Fibroblast of upper back skin (primary cell): ENCODE measurements around the gene GAGE10.
"Not testable (repeated sequence)": the region's sequence is repeated elsewhere in the genome, so short reads cannot be mapped to it uniquely, and the experiment has no call there.

Source experiments
- DNase-seq: peaks from one replicate; pipeline ENCODE4 v3.0.0-alpha.2; 2013

Gene GAGE10

DNA sequence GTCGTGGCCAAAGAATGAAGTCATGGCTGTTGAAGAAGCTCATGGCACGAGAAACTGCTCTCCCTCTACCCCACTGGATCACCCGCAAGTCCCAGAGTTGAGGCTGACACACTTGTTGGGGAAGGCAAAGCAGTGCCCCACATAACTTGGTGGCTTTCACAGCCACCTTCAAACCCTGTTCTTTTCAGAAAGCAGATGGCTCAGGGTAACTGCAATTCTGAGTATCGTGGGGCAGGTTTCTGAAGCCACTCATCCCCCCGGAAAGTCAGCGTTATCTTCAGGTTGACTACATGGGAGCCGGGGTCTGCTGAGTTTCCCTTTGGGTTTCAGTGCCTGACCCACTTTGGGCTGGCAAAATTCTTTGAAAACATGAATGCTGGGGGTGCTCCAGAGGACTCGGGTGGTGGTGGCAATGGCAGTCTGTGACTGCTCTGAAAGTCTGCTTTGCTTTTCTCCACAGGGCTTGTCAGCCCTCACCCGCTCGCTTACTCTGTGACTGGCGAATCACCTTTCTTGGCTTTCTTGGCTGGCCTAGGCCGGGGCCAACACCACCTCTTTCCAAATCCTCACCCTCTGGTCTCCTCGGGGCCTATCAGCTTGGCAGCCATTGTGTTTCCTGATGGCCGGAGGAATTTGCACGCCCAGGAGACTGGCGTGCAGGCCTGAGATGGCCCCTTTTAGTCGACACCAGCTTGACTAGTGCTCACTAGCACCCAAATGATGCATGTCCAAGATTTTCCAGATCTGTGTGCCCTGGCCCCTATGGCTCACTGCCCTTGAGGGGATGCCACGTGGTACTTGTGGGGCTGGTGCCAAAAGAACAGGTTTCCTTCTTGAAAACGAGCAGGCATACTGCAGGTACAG lies 26.5 kb upstream of the GAGE10 start:
- DNase-seq, result no peak

DNA sequence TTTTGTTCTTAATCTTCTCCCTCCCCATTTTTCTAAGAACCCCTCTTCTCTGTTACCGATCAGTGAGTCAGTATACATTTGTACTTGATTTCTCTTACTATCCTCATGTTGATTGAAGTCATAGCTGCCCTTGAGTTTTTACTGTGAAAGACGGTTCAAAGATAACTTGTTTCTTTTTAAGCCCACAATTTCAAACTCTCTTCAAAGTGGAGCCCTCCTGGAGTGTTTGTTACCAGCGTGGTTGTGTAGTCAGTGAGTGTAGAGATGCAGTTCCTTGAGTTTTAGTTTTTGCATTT lies 26.0 kb upstream of the GAGE10 start:
- DNase-seq, result no peak

DNA sequence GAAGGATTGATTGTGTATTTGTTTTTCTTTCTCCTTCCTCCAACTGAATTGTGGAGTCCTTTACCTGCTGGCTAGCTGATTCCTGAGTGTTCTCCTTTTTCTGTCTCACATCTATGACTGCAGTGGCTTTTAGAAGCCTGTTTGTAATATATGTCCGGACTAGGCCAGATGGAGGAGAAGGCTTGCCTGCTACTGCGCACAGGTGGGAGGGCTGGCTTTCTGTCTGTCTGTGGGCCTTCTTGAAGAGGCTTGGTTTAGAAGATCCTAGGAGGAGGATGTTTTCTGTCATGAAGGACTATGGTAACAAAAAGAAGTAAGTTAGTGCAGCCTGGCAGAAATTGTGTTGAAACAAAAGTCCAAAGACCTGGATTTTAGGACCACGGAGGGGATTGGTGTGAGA lies 25.4 kb upstream of the GAGE10 start:
- no peak for DNase-seq

DNA sequence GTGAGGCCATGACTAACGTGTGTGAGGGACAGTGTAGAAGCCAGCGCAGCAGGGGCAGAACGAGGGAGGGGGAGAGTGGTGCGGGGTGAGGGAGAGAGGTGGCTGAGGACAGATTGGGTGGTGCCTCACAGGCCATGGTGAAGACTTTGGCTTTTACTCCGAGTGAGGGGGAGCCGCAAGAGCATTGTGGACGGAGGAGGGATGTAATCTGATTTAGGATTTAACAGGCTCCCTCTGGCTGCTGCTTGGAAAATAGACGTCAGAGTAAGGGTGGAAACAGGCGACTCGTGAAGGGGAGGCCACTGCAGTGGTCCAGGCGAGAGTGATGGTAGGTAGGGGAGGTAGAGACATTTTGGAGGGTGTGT lies 20.8 kb upstream of the GAGE10 start:
- peak; percentile 43 for DNase-seq

GRCh38 chrX:49284212-49284611 lies 19.2 kb upstream of the GAGE10 start:
- no peak for DNase-seq

GRCh38 chrX:49286136-49286535 lies 17.3 kb upstream of the GAGE10 start:
- no peak for DNase-seq

DNA sequence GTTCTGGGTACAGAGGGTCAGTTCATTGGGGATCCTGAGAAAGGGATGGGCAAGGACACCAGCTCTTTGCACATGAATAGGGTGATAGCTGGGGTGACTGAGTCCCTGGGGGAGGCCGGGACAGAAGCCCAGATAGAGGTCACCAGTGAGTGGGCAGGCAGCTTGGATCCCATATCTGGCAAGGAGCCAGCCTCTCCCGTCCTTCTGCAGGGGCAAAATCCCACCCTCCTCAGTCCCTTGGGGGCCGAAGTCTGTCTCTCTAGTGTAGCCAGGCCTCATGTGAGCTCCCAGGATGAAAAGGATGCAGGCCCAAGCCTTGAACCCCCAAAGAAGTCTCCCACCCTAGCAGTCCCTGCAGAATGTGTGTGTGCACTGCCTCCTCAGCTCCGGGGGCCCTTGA lies 16.9 kb upstream of the GAGE10 start:
- no peak for DNase-seq

GRCh38 chrX:49287665-49288064 lies 15.8 kb upstream of the GAGE10 start:
- no peak for DNase-seq

GRCh38 chrX:49290215-49290614 lies 13.2 kb upstream of the GAGE10 start:
- no peak for DNase-seq

DNA sequence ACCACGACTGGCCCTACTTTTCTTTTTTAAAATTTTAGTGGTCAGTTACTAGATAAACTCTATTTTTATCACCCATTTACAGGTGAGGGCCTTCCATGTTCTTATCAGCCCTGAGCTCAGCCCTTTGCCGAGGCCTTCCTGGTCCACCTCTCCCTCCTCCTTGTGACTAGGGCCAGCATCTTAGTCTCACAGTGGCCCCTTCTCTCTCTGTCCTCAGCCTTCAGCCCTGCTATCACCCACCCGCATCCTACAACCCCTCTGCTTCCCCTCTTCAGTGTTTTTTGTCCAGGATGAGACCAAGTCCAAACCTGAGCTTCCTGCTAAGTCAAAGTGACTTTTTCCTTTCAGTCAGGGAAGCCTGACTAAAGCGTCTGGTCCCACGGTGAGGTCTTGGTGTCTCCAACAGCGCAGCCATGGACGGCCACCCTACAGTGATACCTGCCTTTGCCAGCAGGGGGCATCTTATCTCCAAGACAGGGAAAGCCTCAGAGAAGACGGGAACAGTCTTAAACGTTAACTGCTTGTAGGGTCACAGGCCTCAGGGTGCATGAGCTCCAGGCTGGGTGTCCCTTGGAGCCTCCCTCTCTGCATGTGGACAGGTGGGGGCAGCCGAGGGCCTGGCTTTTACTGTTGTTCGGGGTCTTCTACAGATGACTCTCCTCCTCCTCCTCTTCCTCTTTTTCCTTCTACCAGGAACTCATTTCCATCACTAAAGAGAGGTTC lies 11.7 kb upstream of the GAGE10 start:
- DNase-seq, result peak; percentile 31

GRCh38 chrX:49292400-49293362 lies 10.8 kb upstream of the GAGE10 start:
- no peak for DNase-seq

DNA sequence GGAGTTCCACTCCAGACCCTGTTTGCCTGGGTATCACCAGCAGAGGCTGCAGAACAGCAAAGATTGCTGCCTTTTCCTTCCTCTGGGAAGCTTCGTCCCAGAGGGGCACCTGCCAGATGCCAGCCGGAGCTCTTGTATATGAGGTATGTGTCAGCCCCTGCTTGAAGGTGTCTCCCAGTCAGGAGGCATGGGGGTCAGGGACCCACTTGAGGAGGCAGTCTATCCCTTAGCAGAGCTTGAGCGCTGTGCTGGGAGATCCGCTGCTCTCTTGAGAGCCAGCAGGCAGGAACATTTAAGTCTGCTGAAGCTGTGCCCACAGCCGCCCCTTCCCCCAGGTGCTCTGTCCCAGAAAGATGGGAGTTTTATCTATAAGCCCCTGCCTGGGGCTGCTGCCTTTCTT lies 4.2 kb upstream of the GAGE10 start:
- DNase-seq, result not testable (repeated sequence)

DNA sequence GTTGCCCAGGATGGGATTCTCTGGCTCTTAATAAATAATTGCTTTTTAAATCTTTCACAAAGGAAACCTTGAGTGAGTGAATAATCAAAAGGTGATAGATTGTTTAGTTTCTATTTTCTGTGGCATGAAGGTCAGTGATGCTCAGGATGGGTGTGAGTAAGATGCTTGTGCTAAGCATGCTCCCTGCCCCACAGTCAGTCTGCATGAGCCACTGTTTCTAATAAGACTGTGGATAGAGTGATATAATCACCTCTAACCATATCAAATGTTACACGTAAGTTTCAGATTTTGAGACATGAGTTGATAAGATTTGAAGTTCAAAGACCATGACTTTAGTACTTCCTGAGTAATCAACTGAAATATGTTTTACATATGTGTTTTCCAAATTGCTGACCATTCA lies 2.7 kb upstream of the GAGE10 start:
- DNase-seq, result no peak

GRCh38 chrX:49307775-49308174 lies 4.3 kb downstream of the GAGE10 start:
- not testable (repeated sequence) for DNase-seq

- DNase-seq, result no peak
Observed at GRCh38 chrX:49308604-49309269, 5.3 kb downstream of the GAGE10 start.

DNA sequence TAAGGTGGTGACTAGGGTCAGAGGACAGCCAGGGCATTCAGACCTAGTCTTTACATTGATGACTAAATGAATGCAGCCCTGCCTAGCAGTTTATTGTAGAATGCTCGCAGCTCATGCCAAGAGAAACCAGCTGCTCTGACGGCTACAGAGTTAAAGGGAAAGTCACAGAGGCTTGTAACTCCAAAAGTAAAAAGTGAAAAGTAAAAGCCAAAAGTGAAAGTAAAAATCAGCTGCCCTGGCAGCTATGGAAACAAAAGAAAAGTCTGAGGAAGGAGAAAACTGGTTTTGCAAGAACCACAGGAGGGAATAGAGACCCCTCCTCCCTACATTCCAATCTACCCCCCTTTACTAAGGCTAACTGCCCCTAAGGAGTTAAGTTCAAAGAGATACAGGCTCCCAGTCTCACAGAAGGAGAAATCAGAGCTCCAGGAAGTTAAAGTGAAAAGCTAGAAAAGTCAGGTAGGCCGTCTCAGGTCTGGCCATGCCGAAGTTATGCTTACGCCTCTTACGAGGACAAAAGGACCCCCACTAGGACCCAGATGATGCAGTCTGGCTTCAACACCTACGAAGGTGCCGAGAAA lies 6.0 kb downstream of the GAGE10 start:
- peak; percentile 31 for DNase-seq

DNA sequence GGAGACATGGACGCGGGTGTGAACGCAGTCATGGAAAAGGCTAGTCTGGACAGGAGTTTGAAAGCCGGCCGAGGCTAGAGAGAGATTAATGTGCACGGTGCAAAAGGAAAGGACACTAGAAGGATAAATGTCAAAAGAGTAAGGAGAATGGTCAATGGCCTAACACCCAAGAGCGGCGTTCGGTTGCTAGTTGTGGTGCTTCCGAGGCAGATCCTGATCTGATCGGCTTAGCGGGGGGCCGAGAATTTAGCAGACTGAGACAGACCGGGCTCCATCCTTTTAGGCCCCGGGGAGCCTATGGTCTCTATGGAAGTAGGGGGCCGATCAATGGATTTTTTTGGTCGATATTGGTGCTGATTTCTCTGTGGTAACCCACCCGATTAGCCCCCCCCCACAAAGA lies 6.9 kb downstream of the GAGE10 start:
- no peak for DNase-seq

GRCh38 chrX:49312176-49312575 lies 8.7 kb downstream of the GAGE10 start:
- DNase-seq, result no peak

GRCh38 chrX:49316085-49316484 lies 12.6 kb downstream of the GAGE10 start:
- no peak for DNase-seq

DNA sequence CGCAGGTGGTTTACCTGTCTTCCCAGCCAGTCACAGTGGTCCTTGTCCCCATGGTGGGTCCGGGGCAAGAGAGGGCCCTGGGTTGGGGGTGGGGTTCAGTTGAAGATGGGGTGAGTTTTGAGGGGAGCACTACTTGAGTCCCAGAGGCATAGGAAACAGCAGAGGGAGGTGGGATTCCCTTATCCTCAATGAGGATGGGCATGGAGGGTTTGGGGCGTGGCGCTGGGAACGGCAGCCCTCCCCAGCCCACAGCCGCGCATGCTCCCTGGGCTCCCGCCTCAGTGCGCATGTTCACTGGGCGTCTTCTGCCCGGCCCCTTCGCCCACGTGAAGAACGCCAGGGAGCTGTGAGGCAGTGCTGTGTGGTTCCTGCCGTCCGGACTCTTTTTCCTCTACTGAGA lies 18.3 kb downstream of the GAGE10 start, which contains the start of gene GAGE12J:
TSS of gene GAGE12J (plus strand) at position 301 of the 400 bp plus-strand sequence. CDS start 1,157 bp downstream, outside the sequence.
- DNase-seq, result not testable (repeated sequence)

DNA sequence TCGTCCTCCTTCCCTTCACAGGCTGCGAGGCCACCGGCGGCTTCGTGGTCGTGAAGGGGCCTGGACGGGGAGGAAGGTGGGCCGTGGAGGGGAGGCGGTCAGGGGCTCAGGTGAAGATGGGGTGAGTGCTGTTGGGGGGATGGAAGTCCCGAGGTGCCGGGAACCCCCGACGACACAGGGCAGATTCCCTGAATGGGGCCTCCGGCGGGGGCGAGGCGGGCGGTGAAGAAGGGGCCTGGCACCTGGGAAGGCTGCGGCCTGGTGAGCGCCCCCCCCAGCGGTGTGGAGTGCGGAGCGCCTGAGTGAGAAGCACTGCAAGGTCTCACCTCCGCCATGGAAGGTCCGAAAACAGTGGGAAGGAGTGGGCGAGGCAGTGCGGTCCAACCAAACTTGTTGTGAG lies 18.8 kb downstream of the GAGE10 start:
- not testable (repeated sequence) for DNase-seq

- DNase-seq, result not testable (repeated sequence)
Observed at GRCh38 chrX:49323735-49324134, 20.3 kb downstream of the GAGE10 start.
